ENCODE data around the gene SIRPD. TPM values are rescaled to one million over a fixed set of nuclear protein-coding genes. Genes with fewer than 3 reads are reported as not detected.

SIRPD gene
- total RNA-seq (2022) (not detected in 2 replicates), Bru-seq, nascent RNA (not detected), BruChase-seq, experiment 1, labeled RNA remaining after a 6-hour chase (not detected), BruChase-seq, experiment 2, labeled RNA remaining after a 2-hour chase (not detected)
- long read RNA-seq = 0 reads

- H3K4me3 Mint-ChIP-seq (ENCODE audit: unreplicated experiment) = no peak within 1 kb of the TSS
- BruUV-seq (replicated peaks) = no TSS peak
- H3K36me3 Mint-ChIP-seq (ENCODE audit: insufficient read depth, unreplicated experiment) = no peaks in the 10 kb centered on the region
- ChIA-PET CTCF (interaction anchor here (0.6 to 1.3 kb wide), 3 partner anchors 54 to 546 kb away, joined by 4 to 6 read pairs (median 5); no protein-coding TSS in a partner anchor), POLR2A (interaction anchor here (0.7 kb wide), 1 partner anchor 99 kb away, joined by 3 read pairs; no protein-coding TSS in a partner anchor)
- intact Hi-C loops (cut with micrococcal nuclease) = no loop called here
- no peak within 1 kb of the TSS for H3K27ac Mint-ChIP-seq (ENCODE audit: low read depth, unreplicated experiment)
- H3K4me1 Mint-ChIP-seq (ENCODE audit: insufficient read depth, unreplicated experiment) = no peaks in the 10 kb centered on the region
- H3K9me3 Mint-ChIP-seq (ENCODE audit: unreplicated experiment) = no peaks in the 10 kb centered on the region
- DNase-seq (ENCODE audit: unreplicated experiment) = no peak
- TF ChIP-seq CTCF (IDR thresholded peaks at IDR 0.05; ENCODE audit: unreplicated experiment) = no peak
- no peaks in the 10 kb centered on the region for H3K27me3 Mint-ChIP-seq (ENCODE audit: insufficient read depth, unreplicated experiment)
Measured at GRCh38 chr20:1557605-1558004, at the start of gene SIRPD. Gene SIRPD, minus strand, starts transcription at chr20:1557705. Its CDS starts 52 bp downstream, at chr20:1557653.

GRCh38 chr20:1600736-1601135 is 43.2 kb upstream of the SIRPD start:
- no peak for TF ChIP-seq CTCF (IDR thresholded peaks at IDR 0.05; ENCODE audit: unreplicated experiment)
- POLR2A ChIA-PET = no interaction called here
- intact Hi-C loops (cut with micrococcal nuclease) = no loop called here
- DNase-seq (ENCODE audit: unreplicated experiment) = no peak
- H3K9me3 Mint-ChIP-seq (ENCODE audit: unreplicated experiment) = no peaks in the 10 kb centered on the region
- no peak overlapping the region for H3K4me3 Mint-ChIP-seq (ENCODE audit: unreplicated experiment)
- no TSS peak for BruUV-seq (replicated peaks)
- no peaks in the 10 kb centered on the region for H3K27me3 Mint-ChIP-seq (ENCODE audit: insufficient read depth, unreplicated experiment)
- no peaks in the 10 kb centered on the region for H3K4me1 Mint-ChIP-seq (ENCODE audit: insufficient read depth, unreplicated experiment)
- no peak overlapping the region for H3K27ac Mint-ChIP-seq (ENCODE audit: low read depth, unreplicated experiment)
- H3K36me3 Mint-ChIP-seq (ENCODE audit: insufficient read depth, unreplicated experiment) = no peaks in the 10 kb centered on the region
- CTCF ChIA-PET = no interaction called here

- CTCF ChIA-PET = no interaction called here
- POLR2A ChIA-PET = no interaction called here
- no peak for TF ChIP-seq CTCF (IDR thresholded peaks at IDR 0.05; ENCODE audit: unreplicated experiment)
- Mint-ChIP-seq H3K27ac (ENCODE audit: low read depth, unreplicated experiment) (no peak overlapping the region), H3K9me3 (ENCODE audit: unreplicated experiment) (no peaks in the 10 kb centered on the region), H3K4me1 (ENCODE audit: insufficient read depth, unreplicated experiment) (no peaks in the 10 kb centered on the region), H3K4me3 (ENCODE audit: unreplicated experiment) (no peak overlapping the region), H3K27me3 (ENCODE audit: insufficient read depth, unreplicated experiment) (no peaks in the 10 kb centered on the region), H3K36me3 (ENCODE audit: insufficient read depth, unreplicated experiment) (no peaks in the 10 kb centered on the region)
- no peak for DNase-seq (ENCODE audit: unreplicated experiment)
- intact Hi-C loops (cut with micrococcal nuclease) = no loop called here
- BruUV-seq (replicated peaks) = no TSS peak
Measured at GRCh38 chr20:1595333-1595732, 37.8 kb upstream of the SIRPD start.

GRCh38 chr20:1588533-1589460 is 31.3 kb upstream of the SIRPD start:
- intact Hi-C loops (cut with micrococcal nuclease) = no loop called here
- no peak for TF ChIP-seq CTCF (IDR thresholded peaks at IDR 0.05; ENCODE audit: unreplicated experiment)
- no peaks in the 10 kb centered on the region for H3K4me1 Mint-ChIP-seq (ENCODE audit: insufficient read depth, unreplicated experiment)
- BruUV-seq (replicated peaks) = no TSS peak
- ChIA-PET CTCF (no interaction called here), POLR2A (no interaction called here)
- H3K36me3 Mint-ChIP-seq (ENCODE audit: insufficient read depth, unreplicated experiment) = no peaks in the 10 kb centered on the region
- H3K9me3 Mint-ChIP-seq (ENCODE audit: unreplicated experiment) = no peaks in the 10 kb centered on the region
- no peaks in the 10 kb centered on the region for H3K27me3 Mint-ChIP-seq (ENCODE audit: insufficient read depth, unreplicated experiment)
- no peak for DNase-seq (ENCODE audit: unreplicated experiment)
- H3K27ac Mint-ChIP-seq (ENCODE audit: low read depth, unreplicated experiment) = no peak overlapping the region
- no peak overlapping the region for H3K4me3 Mint-ChIP-seq (ENCODE audit: unreplicated experiment)
